HEK293 (cell line): ENCODE results near the gene ATP6V0A4.

ENCODE experiments used
- CTCF ChIA-PET: fragments of 350-600 bp; formaldehyde crosslinking; extraction: SDS; loops from one replicate; lab custom pipeline; 2021; ENCODE audit warnings: antibody characterized with exemption; lab: Yijun Ruan, JAX
- POLR2A ChIA-PET: fragments of 300-600 bp; formaldehyde crosslinking; extraction: SDS; loops from one replicate; lab custom pipeline; 2020; ENCODE audit warnings: antibody characterized with exemption, inconsistent platforms; lab: Yijun Ruan, JAX
- H3K27ac ChIP-seq: fragments of 200-500 bp; sonication (Bioruptor generic); 2 replicates; pipeline ENCODE4 v1.5.1; 2014; ENCODE audit warnings: low read depth, low read length, control low read depth, inconsistent platforms; ENCODE audit errors: extremely low read depth
- H3K36me3 ChIP-seq, 2 experiments: fragments of 200-500 bp in 1 of 2; sonication (Bioruptor generic) in 1 of 2; 1 replicate in 1 of 2; 2 replicates in 1 of 2; pipeline ENCODE4 v1.5.1; 2014 to 2017; ENCODE audit warnings: inconsistent platforms in 2 of 2, low read length in 2 of 2; ENCODE audit not compliant: control insufficient read depth in 2 of 2, insufficient read depth in 1 of 2
- H3K4me1 ChIP-seq: fragments of 200-500 bp; sonication (Bioruptor generic); 2 replicates; pipeline ENCODE4 v1.5.1; 2014; ENCODE audit warnings: mild to moderate bottlenecking, low read length, inconsistent platforms; ENCODE audit not compliant: control insufficient read depth, insufficient read depth
- H3K4me3 ChIP-seq: 2 replicates; pipeline ENCODE4 v1.5.1; 2011; ENCODE audit warnings: low read depth, mild to moderate bottlenecking, control low read depth, low read length, moderate library complexity
- H3K9me3 ChIP-seq: fragments of 200-500 bp; sonication (Bioruptor generic); 2 replicates; pipeline ENCODE4 v1.5.1; 2014; ENCODE audit warnings: low read depth, low read length, inconsistent platforms; ENCODE audit not compliant: control insufficient read depth, insufficient read depth
- KLF16 ChIP-seq: fragments of 450-650 bp; formaldehyde crosslinking; IDR thresholded peaks from 2 replicates; pipeline ENCODE4 v1.5.1; 2017; ENCODE audit warnings: missing biosample characterization, missing genetic modification characterization
- RBAK ChIP-seq: fragments of 450-650 bp; formaldehyde crosslinking; IDR thresholded peaks from 2 replicates; pipeline ENCODE4 v1.5.1; 2016; ENCODE audit warnings: missing biosample characterization, missing genetic modification characterization
- SCRT2 ChIP-seq: fragments of 450-650 bp; formaldehyde crosslinking; IDR thresholded peaks from 2 replicates; pipeline ENCODE4 v1.5.1; 2016; ENCODE audit warnings: missing biosample characterization, missing genetic modification characterization
- SP7 ChIP-seq: fragments of 450-650 bp; formaldehyde crosslinking; IDR thresholded peaks from 2 replicates; pipeline ENCODE4 v1.5.1; 2016; ENCODE audit warnings: missing biosample characterization, missing genetic modification characterization
- YY2 ChIP-seq: fragments of 450-650 bp; formaldehyde crosslinking; IDR thresholded peaks from 2 replicates; pipeline ENCODE4 v1.5.1; 2016; ENCODE audit warnings: missing biosample characterization, missing genetic modification characterization
- ZNF248 ChIP-seq: fragments of 450-650 bp; formaldehyde crosslinking; IDR thresholded peaks from 2 replicates; pipeline ENCODE4 v1.5.1; 2017; ENCODE audit warnings: missing biosample characterization, missing genetic modification characterization
- ZNF341 ChIP-seq: fragments of 450-650 bp; formaldehyde crosslinking; IDR thresholded peaks from 2 replicates; pipeline ENCODE4; 2016; ENCODE audit warnings: low read depth, missing biosample characterization, missing genetic modification characterization
- ZNF404 ChIP-seq: fragments of 450-650 bp; formaldehyde crosslinking; IDR thresholded peaks from 2 replicates; pipeline ENCODE4 v1.5.1; 2017; ENCODE audit warnings: missing biosample characterization, missing genetic modification characterization
- ZNF549 ChIP-seq: fragments of 450-650 bp; IDR thresholded peaks from 2 replicates; pipeline ENCODE4 v1.5.1; 2018; ENCODE audit warnings: missing biosample characterization, missing genetic modification characterization, mild to moderate bottlenecking, inconsistent platforms, moderate library complexity
- ZNF558 ChIP-seq: fragments of 450-650 bp; formaldehyde crosslinking; IDR thresholded peaks from 2 replicates; pipeline ENCODE4 v1.5.1; 2016; ENCODE audit warnings: missing biosample characterization, missing genetic modification characterization
- ZNF560 ChIP-seq: fragments of 450-650 bp; formaldehyde crosslinking; IDR thresholded peaks from 2 replicates; pipeline ENCODE4 v1.5.1; 2017; ENCODE audit warnings: missing biosample characterization, missing genetic modification characterization, borderline replicate concordance
- TF ChIP-seq, protein P1 (sequence below): fragments of 450-650 bp; formaldehyde crosslinking; IDR thresholded peaks from 2 replicates; pipeline ENCODE4 v1.5.1; 2016; ENCODE audit warnings: missing biosample characterization, missing genetic modification characterization
- TF ChIP-seq, protein P2 (sequence below): fragments of 450-650 bp; formaldehyde crosslinking; IDR thresholded peaks from 2 replicates; pipeline ENCODE4 v1.5.1; 2016; ENCODE audit warnings: missing biosample characterization, missing genetic modification characterization
- TF ChIP-seq, protein P3 (sequence below): fragments of 450-650 bp; formaldehyde crosslinking; IDR thresholded peaks from 2 replicates; pipeline ENCODE4 v1.5.1; 2016; ENCODE audit warnings: missing biosample characterization, missing genetic modification characterization, borderline replicate concordance

Gene ATP6V0A4

DNA sequence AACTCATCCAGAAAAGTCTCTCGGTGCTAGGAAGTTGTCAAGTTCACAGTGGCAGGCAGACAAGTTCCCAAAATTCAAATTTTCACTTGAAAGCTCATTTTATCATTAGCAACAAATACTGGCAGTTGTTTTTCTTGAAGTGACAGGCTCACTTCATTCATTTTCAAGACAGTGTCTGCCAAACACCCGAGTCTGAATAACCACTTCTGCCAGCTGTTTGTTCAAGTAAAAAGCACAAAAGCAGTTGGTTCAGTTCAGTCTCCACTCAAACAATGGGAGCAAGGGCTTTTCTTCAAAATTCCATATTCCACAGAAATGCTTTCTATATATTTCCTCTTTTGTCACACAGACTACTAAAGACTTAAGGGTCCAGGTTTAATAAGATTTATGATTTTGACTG is 47.7 kb upstream of the ATP6V0A4 start (continued):
- TF ChIP-seq, protein P1, sequence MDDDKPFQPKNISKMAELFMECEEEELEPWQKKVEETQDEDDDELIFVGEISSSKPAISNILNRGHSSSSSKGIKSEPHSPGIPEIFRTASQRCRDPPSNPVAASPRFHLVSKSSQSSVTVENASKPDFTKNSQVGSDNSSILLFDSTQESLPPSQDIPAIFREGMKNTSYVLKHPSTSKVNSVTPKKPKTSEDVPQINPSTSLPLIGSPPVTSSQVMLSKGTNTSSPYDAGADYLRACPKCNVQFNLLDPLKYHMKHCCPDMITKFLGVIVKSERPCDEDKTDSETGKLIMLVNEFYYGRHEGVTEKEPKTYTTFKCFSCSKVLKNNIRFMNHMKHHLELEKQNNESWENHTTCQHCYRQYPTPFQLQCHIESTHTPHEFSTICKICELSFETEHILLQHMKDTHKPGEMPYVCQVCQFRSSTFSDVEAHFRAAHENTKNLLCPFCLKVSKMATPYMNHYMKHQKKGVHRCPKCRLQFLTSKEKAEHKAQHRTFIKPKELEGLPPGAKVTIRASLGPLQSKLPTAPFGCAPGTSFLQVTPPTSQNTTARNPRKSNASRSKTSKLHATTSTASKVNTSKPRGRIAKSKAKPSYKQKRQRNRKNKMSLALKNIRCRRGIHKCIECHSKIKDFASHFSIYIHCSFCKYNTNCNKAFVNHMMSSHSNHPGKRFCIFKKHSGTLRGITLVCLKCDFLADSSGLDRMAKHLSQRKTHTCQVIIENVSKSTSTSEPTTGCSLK (tag by site-specific recombination), result no peak
- no peak for TF ChIP-seq ZNF404 (tag by site-specific recombination)
- TF ChIP-seq SP7, result no peak
- TF ChIP-seq RBAK, result no peak
- no peak for TF ChIP-seq ZNF341
- TF ChIP-seq ZNF248 (tag by site-specific recombination), result no peak
- TF ChIP-seq, protein P2, sequence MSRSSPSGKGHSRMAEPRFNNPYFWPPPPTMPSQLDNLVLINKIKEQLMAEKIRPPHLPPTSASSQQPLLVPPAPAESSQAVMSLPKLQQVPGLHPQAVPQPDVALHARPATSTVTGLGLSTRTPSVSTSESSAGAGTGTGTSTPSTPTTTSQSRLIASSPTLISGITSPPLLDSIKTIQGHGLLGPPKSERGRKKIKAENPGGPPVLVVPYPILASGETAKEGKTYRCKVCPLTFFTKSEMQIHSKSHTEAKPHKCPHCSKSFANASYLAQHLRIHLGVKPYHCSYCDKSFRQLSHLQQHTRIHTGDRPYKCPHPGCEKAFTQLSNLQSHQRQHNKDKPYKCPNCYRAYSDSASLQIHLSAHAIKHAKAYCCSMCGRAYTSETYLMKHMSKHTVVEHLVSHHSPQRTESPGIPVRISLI (tag by site-specific recombination), result no peak

DNA sequence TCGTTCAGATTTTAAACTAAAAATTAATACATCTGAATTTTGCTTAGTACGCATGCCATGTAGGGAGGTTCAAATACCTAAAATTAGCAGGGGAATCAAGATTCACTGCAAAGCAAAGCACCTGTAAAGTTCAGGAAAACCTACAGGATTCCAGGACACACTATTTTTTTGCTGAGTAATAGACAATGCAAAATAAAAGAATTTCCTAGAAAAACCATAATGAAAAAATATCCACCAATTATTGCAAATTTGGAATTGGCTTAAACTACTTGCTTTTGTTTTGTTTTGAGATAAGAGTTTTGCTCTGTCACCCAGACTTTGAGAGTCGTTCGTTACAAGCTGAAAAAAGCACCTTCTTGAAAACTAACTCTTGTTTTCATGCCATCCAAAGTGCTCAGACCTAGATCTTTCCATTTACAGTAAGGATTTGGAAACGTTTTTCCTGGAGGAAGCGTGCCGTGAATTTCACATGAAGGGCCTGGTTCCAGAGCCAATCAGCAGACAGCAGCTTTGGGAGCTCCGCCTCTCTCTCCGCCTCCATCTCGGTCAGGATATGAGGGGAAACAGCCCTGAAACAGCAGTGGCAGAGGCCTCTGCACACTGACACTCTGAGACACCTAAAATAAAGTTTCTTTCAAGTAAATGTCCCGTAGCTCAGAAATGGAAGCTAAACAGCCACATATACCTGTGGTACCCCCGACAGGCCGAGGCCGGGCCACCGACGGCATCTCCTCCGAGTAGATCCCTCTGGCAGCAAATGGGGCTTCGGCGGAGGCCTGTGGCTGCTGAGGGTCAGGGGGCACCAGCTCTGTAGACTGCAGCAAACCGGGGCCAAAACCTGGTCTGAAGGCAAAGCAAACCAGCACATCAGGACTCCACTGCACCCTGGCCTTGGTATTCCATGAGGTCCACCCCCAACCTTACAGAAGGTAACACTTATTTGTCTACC is 45.9 kb upstream of the ATP6V0A4 start:
- no peak for TF ChIP-seq SCRT2
- TF ChIP-seq ZNF549, result no peak
- TF ChIP-seq YY2, result no peak
- TF ChIP-seq KLF16 (tag by site-specific recombination), result no peak
- no peak for TF ChIP-seq ZNF558 (tag by site-specific recombination)
- TF ChIP-seq, protein P3, sequence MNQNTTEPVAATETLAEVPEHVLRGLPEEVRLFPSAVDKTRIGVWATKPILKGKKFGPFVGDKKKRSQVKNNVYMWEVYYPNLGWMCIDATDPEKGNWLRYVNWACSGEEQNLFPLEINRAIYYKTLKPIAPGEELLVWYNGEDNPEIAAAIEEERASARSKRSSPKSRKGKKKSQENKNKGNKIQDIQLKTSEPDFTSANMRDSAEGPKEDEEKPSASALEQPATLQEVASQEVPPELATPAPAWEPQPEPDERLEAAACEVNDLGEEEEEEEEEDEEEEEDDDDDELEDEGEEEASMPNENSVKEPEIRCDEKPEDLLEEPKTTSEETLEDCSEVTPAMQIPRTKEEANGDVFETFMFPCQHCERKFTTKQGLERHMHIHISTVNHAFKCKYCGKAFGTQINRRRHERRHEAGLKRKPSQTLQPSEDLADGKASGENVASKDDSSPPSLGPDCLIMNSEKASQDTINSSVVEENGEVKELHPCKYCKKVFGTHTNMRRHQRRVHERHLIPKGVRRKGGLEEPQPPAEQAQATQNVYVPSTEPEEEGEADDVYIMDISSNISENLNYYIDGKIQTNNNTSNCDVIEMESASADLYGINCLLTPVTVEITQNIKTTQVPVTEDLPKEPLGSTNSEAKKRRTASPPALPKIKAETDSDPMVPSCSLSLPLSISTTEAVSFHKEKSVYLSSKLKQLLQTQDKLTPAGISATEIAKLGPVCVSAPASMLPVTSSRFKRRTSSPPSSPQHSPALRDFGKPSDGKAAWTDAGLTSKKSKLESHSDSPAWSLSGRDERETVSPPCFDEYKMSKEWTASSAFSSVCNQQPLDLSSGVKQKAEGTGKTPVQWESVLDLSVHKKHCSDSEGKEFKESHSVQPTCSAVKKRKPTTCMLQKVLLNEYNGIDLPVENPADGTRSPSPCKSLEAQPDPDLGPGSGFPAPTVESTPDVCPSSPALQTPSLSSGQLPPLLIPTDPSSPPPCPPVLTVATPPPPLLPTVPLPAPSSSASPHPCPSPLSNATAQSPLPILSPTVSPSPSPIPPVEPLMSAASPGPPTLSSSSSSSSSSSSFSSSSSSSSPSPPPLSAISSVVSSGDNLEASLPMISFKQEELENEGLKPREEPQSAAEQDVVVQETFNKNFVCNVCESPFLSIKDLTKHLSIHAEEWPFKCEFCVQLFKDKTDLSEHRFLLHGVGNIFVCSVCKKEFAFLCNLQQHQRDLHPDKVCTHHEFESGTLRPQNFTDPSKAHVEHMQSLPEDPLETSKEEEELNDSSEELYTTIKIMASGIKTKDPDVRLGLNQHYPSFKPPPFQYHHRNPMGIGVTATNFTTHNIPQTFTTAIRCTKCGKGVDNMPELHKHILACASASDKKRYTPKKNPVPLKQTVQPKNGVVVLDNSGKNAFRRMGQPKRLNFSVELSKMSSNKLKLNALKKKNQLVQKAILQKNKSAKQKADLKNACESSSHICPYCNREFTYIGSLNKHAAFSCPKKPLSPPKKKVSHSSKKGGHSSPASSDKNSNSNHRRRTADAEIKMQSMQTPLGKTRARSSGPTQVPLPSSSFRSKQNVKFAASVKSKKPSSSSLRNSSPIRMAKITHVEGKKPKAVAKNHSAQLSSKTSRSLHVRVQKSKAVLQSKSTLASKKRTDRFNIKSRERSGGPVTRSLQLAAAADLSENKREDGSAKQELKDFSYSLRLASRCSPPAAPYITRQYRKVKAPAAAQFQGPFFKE (tag by site-specific recombination), result no peak
- no peak for TF ChIP-seq ZNF560 (tag by site-specific recombination)
- no peak overlapping the region for H3K4me3 ChIP-seq
- no peak overlapping the region for H3K27ac ChIP-seq
- ChIA-PET CTCF (interaction anchor here (0.7 kb wide), 1 partner anchor 105 kb away, joined by 3 read pairs; no protein-coding TSS in a partner anchor), POLR2A (no interaction called here)
- H3K36me3 ChIP-seq, result peaks cover 0 to 9% of the 10 kb centered on the region in 2 experiments; a peak in 1 of 3 replicates
- no peaks in the 10 kb centered on the region for H3K4me1 ChIP-seq
- H3K9me3 ChIP-seq, result no peaks in the 10 kb centered on the region
